GM21529 (cell line): ENCODE results near the gene MRI1.
A peak's percentile ranks its signal among the peaks of the same experiment; 100 is the strongest.
"Not testable (repeated sequence)": the region's sequence is repeated elsewhere in the genome, so short reads cannot be mapped to it uniquely, and the experiment has no call there.

Experiments
- ATAC-seq: cut with Tn5 transposase; IDR thresholded peaks from one replicate; pipeline ENCODE4 v1.9.1; 2021; ENCODE audit not compliant: unreplicated experiment

MRI1 gene

GRCh38 chr19:13764101-13764807, at the start of gene MRI1:
TSS of gene MRI1 (plus strand) at chr19:13764522. CDS start at chr19:13764589, 67 bp downstream.
- ATAC-seq = peak; percentile 56

- no peak for ATAC-seq
Measured at GRCh38 chr19:13717194-13717643, 47.1 kb upstream of the MRI1 start.

GRCh38 chr19:13718733-13719132, 45.6 kb upstream of the MRI1 start:
- ATAC-seq = no peak

GRCh38 chr19:13722146-13722545, 42.2 kb upstream of the MRI1 start:
- no peak for ATAC-seq

GRCh38 chr19:13723206-13723605, 41.1 kb upstream of the MRI1 start:
- ATAC-seq = no peak

- ATAC-seq = no peak
Measured at GRCh38 chr19:13726323-13726722, 38.0 kb upstream of the MRI1 start.

- ATAC-seq = no peak
Measured at GRCh38 chr19:13727798-13728197, 36.5 kb upstream of the MRI1 start.

GRCh38 chr19:13729859-13730258, 34.5 kb upstream of the MRI1 start:
- no peak for ATAC-seq

- peak; percentile 96 for ATAC-seq
Measured at GRCh38 chr19:13731147-13731964, 33.0 kb upstream of the MRI1 start.

- ATAC-seq = no peak
Measured at GRCh38 chr19:13732337-13732736, 32.0 kb upstream of the MRI1 start.

- no peak for ATAC-seq
Measured at GRCh38 chr19:13734751-13735150, 29.6 kb upstream of the MRI1 start.

- ATAC-seq = no peak
Measured at GRCh38 chr19:13738073-13738472, 26.2 kb upstream of the MRI1 start.

- ATAC-seq = no peak
Measured at GRCh38 chr19:13741893-13742292, 22.4 kb upstream of the MRI1 start.

GRCh38 chr19:13742756-13743155, 21.6 kb upstream of the MRI1 start:
- ATAC-seq = no peak

- no peak for ATAC-seq
Measured at GRCh38 chr19:13744174-13744573, 20.1 kb upstream of the MRI1 start.

GRCh38 chr19:13747098-13747453, 17.2 kb upstream of the MRI1 start:
- ATAC-seq = no peak

- ATAC-seq = no peak
Measured at GRCh38 chr19:13748169-13748828, 16.0 kb upstream of the MRI1 start.

GRCh38 chr19:13751436-13751835, 12.9 kb upstream of the MRI1 start:
- no peak for ATAC-seq

- ATAC-seq = not testable (repeated sequence)
Measured at GRCh38 chr19:13753622-13754021, 10.7 kb upstream of the MRI1 start.

- ATAC-seq = no peak
Measured at GRCh38 chr19:13756210-13756609, 8.1 kb upstream of the MRI1 start.

GRCh38 chr19:13757805-13758772, 6.2 kb upstream of the MRI1 start:
- no peak for ATAC-seq
